Sigmoid colon (tissue), 4 donors: ENCODE data around the gene CALHM2.
"Not testable (repeated sequence)": the region's sequence is repeated elsewhere in the genome, so short reads cannot be mapped to it uniquely, and the experiment has no call there.

ENCODE experiments used
- CTCF ChIP-seq, 4 experiments: fragments of 450-650 bp in 3 of 4; fragments of 200-600 bp in 1 of 4; IDR thresholded peaks; one replicate each; pipeline ENCODE4 v1.5.1; 2016 to 2019; ENCODE audit warnings: antibody characterized with exemption in 4 of 4, mild to moderate bottlenecking in 3 of 4, moderate library complexity in 2 of 4
- EP300 ChIP-seq, 4 donors: sonication (generic); formaldehyde crosslinking; IDR thresholded peaks; one replicate each; pipeline ENCODE4 v1.6.1; 2017; ENCODE audit warnings: antibody characterized with exemption in 4 of 4

DNA sequence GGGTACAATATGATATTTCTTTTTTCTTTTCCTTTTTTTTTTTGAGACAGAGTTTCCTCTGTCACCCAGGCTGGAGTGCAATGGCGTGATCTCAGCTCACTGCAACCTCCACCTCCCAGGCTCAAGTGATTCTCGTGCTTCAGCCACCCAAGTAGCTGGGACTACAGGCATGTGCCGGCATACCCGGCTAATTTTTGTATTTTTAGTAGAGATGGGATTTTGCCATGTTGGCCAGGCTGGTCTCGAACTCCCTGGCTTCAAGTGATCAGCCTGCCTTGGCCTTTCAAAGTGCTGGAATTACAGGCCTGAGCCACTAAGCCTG, 35.1 kb downstream of the CALHM2 start:
- not testable (repeated sequence) for TF ChIP-seq CTCF, EP300 (IDR thresholded peaks at IDR 0.05)
